Amygdala (tissue), 56 donors: ENCODE results near the gene SLCO3A1.

Experiments used
- DNase-seq, 56 donors: peaks; one replicate each; lab custom pipeline; 2025; lab: John Stamatoyannopoulos, UW

SLCO3A1 gene

GRCh38 chr15:91880373-91880772, 26.9 kb downstream of the SLCO3A1 start:
- no peak for DNase-seq

- DNase-seq: no peak
Observed at GRCh38 chr15:91881569-91882297, 28.2 kb downstream of the SLCO3A1 start.

GRCh38 chr15:91882858-91883586, 29.5 kb downstream of the SLCO3A1 start:
- DNase-seq: peak in 12 of 56 donors; percentile 12 to 55 (median 24)

- DNase-seq: no peak
Observed at GRCh38 chr15:91884606-91885005, 31.1 kb downstream of the SLCO3A1 start.

- no peak for DNase-seq
Observed at GRCh38 chr15:91885054-91885453, 31.5 kb downstream of the SLCO3A1 start.

- DNase-seq: no peak
Observed at GRCh38 chr15:91885714-91886270, 32.3 kb downstream of the SLCO3A1 start.

- DNase-seq: no peak
Observed at GRCh38 chr15:91886878-91887277, 33.4 kb downstream of the SLCO3A1 start.

- DNase-seq: peak in 51 of 56 donors; percentile 31 to 92 (median 79)
Observed at GRCh38 chr15:91887321-91887720, 33.8 kb downstream of the SLCO3A1 start.

GRCh38 chr15:91887921-91888373, 34.4 kb downstream of the SLCO3A1 start:
- DNase-seq: peak in 25 of 56 donors; percentile 17 to 64 (median 41)

GRCh38 chr15:91889111-91889815, 35.8 kb downstream of the SLCO3A1 start:
- no peak for DNase-seq

- DNase-seq: no peak
Observed at GRCh38 chr15:91890614-91891013, 37.1 kb downstream of the SLCO3A1 start.

GRCh38 chr15:91891101-91891500, 37.6 kb downstream of the SLCO3A1 start:
- DNase-seq: no peak

GRCh38 chr15:91891788-91892345, 38.4 kb downstream of the SLCO3A1 start:
- no peak for DNase-seq

- DNase-seq: no peak
Observed at GRCh38 chr15:91892436-91892835, 38.9 kb downstream of the SLCO3A1 start.

- no peak for DNase-seq
Observed at GRCh38 chr15:91894606-91895005, 41.1 kb downstream of the SLCO3A1 start.

- no peak for DNase-seq
Observed at GRCh38 chr15:91895051-91895450, 41.5 kb downstream of the SLCO3A1 start.

- no peak for DNase-seq
Observed at GRCh38 chr15:91896341-91897055, 43.0 kb downstream of the SLCO3A1 start.

GRCh38 chr15:91897585-91898372, 44.3 kb downstream of the SLCO3A1 start:
- DNase-seq: no peak

GRCh38 chr15:91898843-91899242, 45.3 kb downstream of the SLCO3A1 start:
- no peak for DNase-seq
